Cardiac muscle cell (in vitro differentiated cells and primary cell): Measurements from ENCODE around the gene KIF26A. TPM values are rescaled to one million over a fixed set of nuclear protein-coding genes. Genes with fewer than 3 reads are reported as not detected.
A peak's percentile ranks its signal among the peaks of the same experiment; 100 is the strongest.

Experiments used
- DNase-seq, 2 donors: peaks; one replicate each; pipeline versions ENCODE4 v3.0.0 to v3.0.0-alpha.2; 2010 to 2017; ENCODE audit warnings: low read depth in 1 of 2, low spot score in 1 of 2
- H3K27ac ChIP-seq: fragments of 200-600 bp; sonication (generic); 2 replicates; pipeline ENCODE4 v1.5.1; 2016
- H3K27me3 ChIP-seq: fragments of 200-600 bp; sonication (generic); 2 replicates; pipeline ENCODE4 v1.6.0; 2016; ENCODE audit warnings: control low read depth
- H3K36me3 ChIP-seq: fragments of 200-600 bp; sonication (generic); 2 replicates; pipeline ENCODE4 v1.5.1; 2016; ENCODE audit warnings: control low read depth
- H3K4me1 ChIP-seq: fragments of 200-600 bp; sonication (generic); 2 replicates; pipeline ENCODE4 v1.8.1; 2017; ENCODE audit warnings: low read depth, mild to moderate bottlenecking, mixed run types
- H3K4me3 ChIP-seq: fragments of 200-600 bp; sonication (generic); 2 replicates; pipeline ENCODE4 v1.5.1; 2016; ENCODE audit warnings: mild to moderate bottlenecking
- H3K9me3 ChIP-seq: fragments of 200-600 bp; sonication (generic); 2 replicates; pipeline ENCODE4 v1.5.1; 2017; ENCODE audit warnings: low read depth, mild to moderate bottlenecking, control low read depth
- polyA plus RNA-seq: library from polyadenylated mRNA; unstranded; fragments of >200 nt; fragmentation: Nextera tagmentation; extraction: Ambion mirVana; gene quantifications from 2 replicates; pipeline ENCODE4 v1.2.1, GENCODE V29; 2016
- total RNA-seq: library from RNA; depleted of rRNA; stranded (reverse); fragments of >200 nt; gene quantifications from 2 replicates; pipeline ENCODE4 v1.2.3, GENCODE V29; 2016
- TF ChIP-seq, protein P1 (sequence below): IDR thresholded peaks from 2 replicates; pipeline ENCODE4 v1.5.1; 2012; ENCODE audit warnings: low read depth, mild to moderate bottlenecking, low read length

Gene KIF26A
- total and polyA plus RNA-seq, 2 experiments from 2014 or later, result 9.9 to 74.9 TPM

DNA sequence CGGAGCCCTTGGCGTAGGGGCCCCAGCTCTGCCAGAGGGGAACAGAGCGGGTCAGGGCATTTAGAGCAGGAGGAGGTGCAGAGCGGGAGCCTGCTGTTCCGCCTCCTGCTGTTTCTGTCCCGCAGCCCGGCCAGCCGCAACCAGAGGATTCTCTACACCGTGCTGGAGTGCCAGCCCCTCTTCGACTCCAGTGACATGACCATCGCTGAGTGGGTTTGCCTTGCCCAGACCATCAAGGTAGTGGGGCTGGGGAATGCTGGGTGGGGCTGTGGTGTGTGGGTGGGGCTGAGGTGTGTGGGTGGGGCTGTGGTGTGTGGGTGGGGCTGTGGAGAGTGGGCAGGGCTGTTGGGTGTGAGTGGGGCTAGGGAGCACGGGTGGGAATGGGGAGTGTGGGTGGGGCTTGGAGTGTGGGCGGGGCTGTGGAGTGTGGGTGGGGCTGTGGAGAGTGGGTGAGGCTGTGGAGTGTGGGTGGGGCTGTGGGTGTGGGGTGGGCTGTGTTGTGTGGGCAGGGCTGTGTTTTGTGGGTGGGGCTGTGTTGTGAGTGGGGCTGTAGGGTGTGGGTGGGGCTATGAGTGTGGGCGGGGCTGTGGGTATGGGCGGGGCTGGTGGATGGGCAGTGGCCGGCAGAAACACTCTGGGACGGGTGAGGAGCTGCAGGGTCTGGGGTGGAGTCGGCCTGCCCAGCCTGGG lies 44.9 kb upstream of the KIF26A start:
- no peaks in the 10 kb centered on the region for H3K27me3 ChIP-seq
- no peak for DNase-seq

DNA sequence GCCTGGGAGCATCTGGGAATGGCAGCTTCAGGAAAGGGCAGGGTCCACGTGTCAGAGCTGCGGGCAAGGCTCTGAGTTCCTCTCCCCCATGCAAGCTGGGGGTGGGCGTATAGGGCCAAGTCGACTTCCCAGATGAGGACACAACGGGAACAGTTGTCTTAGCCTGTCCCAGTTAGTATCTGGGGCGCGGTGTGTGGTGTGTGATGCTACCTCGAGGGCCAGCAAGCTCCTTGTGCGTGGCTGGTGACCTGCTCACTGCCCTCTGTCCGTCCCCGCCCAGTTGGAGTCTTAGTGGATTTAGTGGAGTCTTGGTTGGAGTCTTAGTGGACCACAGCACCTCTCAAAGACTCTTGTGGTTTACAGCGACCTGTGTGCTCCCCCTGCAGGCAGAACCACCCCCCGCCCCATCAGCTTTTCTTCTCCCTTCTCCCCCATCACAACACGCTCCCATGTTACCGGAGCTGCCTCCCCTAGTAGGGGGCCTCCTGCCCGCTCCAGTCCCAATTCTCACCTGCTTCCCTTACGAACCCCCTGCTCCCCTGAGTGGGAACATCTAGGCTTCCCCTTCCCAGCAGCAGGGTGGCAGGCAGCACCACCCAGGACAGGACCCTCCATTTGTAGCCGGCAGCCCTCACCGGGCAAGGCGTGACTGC lies 44.2 kb upstream of the KIF26A start:
- H3K4me1 ChIP-seq, result no peaks in the 10 kb centered on the region
- H3K27ac ChIP-seq, result no peak overlapping the region
- no peak overlapping the region for H3K4me3 ChIP-seq
- H3K36me3 ChIP-seq, result no peaks in the 10 kb centered on the region
- TF ChIP-seq, protein P1, sequence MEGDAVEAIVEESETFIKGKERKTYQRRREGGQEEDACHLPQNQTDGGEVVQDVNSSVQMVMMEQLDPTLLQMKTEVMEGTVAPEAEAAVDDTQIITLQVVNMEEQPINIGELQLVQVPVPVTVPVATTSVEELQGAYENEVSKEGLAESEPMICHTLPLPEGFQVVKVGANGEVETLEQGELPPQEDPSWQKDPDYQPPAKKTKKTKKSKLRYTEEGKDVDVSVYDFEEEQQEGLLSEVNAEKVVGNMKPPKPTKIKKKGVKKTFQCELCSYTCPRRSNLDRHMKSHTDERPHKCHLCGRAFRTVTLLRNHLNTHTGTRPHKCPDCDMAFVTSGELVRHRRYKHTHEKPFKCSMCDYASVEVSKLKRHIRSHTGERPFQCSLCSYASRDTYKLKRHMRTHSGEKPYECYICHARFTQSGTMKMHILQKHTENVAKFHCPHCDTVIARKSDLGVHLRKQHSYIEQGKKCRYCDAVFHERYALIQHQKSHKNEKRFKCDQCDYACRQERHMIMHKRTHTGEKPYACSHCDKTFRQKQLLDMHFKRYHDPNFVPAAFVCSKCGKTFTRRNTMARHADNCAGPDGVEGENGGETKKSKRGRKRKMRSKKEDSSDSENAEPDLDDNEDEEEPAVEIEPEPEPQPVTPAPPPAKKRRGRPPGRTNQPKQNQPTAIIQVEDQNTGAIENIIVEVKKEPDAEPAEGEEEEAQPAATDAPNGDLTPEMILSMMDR, result no peak
- no peak for DNase-seq
- no peaks in the 10 kb centered on the region for H3K9me3 ChIP-seq
- H3K27me3 ChIP-seq, result no peaks in the 10 kb centered on the region

More for the DNA sequence above, 44.9 kb upstream of the KIF26A start:
- H3K27ac ChIP-seq, result no peak overlapping the region
- H3K9me3 ChIP-seq, result no peaks in the 10 kb centered on the region
- TF ChIP-seq, protein P1, result no peak
- no peaks in the 10 kb centered on the region for H3K36me3 ChIP-seq
- no peaks in the 10 kb centered on the region for H3K4me1 ChIP-seq
- H3K4me3 ChIP-seq, result no peak overlapping the region

DNA sequence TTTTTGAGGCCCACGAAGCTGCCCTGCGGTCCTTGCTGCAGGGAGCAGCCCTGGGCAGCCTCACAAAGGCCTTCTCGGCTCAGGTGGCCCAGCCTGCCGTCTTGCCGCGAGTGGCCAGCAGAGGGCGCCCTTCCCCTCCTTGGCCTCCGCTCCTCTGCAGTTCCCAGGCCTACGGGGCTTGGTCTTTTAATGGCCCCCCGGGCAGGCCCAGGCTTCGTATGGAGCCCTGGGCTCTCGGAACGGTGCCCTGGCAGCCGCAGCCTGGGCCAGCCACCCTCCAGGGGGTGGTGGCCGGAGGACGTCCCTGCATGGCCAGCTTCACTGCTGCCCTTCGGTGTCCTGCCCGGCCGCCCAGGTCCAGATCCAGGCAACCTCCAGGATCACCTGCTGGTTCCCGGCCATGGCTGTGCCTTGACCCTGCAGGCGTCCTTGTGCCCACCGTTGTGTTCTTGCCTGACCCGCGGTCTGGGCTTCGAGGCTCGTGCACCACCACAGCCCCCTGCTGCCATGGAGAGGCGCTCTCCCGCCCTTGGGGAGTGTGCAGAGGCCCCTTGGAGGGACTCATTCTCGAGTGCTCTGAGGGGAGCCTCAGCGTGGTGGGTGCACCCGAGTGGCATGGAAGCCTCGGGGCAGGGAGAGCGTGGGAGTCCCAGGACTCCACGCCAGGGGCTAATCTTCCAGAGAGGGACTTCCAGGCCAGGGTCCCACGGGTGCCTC lies 43.5 kb upstream of the KIF26A start:
- H3K4me3 ChIP-seq, result no peak overlapping the region

DNA sequence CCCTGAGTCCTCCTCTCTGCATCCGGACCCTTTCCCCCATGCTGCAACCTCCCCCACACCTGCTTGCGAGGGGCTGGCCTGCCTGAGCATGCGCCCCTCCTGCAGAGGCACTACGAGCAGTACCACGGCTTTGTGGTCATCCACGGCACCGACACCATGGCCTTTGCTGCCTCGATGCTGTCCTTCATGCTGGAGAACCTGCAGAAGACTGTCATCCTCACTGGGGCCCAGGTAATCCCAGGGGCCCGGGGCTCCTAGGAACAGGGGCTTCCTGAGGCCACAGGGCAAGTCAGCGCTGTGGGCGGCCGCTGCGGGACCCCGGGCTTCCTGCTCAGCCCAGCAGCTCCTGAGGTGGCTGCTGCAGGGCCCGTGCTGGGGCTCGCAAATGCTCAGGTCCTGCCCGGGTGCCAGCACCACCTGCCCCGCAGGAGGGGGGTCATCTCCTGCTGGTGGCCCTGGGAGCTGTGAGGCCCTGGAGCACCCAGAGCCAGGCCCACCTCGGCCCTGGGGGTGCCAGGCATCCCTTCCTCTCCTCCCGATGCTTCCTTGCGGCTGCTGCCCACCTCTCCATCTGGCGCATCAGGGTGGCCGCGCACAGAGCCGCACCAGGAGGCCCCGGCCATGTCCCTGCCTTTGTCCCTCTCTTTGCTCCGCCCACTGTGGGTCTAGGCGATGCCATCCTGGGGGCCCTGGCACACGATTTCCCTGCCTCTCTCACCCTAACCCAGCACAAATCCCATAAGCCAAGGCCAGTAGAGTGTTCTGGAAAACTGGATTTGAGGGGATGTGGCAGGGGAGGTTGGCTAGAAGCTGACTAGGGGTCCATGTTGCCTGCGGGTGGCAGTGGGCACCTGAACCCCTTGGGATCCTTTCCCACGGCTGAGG lies 42.7 kb upstream of the KIF26A start:
- H3K27ac ChIP-seq, result no peak overlapping the region
- no peaks in the 10 kb centered on the region for H3K36me3 ChIP-seq
- H3K9me3 ChIP-seq, result no peaks in the 10 kb centered on the region
- DNase-seq, result no peak
- H3K4me1 ChIP-seq, result no peaks in the 10 kb centered on the region
- H3K4me3 ChIP-seq, result no peak overlapping the region
- no peaks in the 10 kb centered on the region for H3K27me3 ChIP-seq
- TF ChIP-seq, protein P1, result no peak

More for the DNA sequence above, 43.5 kb upstream of the KIF26A start:
- peak; percentile 59 to 74 for DNase-seq
- Histone ChIP-seq H3K27me3 (no peaks in the 10 kb centered on the region), H3K36me3 (no peaks in the 10 kb centered on the region), H3K27ac (no peak overlapping the region), H3K9me3 (no peaks in the 10 kb centered on the region), H3K4me1 (no peaks in the 10 kb centered on the region)
- TF ChIP-seq, protein P1, result peak; percentile 80

DNA sequence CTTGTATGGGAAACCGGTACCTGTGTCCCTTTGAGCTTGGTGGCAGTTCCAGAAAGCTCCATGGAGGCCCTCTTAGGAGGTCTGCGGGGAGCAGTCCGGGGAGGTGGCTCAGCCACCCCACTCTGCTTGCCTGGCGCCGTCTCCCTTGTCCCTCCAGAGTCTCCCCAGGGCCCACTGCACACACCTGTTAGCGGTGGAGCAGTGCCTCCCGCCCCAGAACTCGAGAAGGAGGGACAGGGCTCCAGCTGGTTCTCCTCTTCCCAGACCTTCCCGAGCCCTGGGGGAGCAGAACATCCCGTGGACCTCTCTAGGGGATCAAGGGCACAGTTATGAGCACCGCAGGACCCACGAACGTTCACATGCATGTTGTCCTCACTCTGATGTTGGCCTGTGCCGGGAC lies 42.1 kb upstream of the KIF26A start:
- no peak for DNase-seq
- Histone ChIP-seq H3K4me1 (no peaks in the 10 kb centered on the region), H3K4me3 (no peak overlapping the region), H3K36me3 (no peaks in the 10 kb centered on the region), H3K27me3 (no peaks in the 10 kb centered on the region), H3K27ac (no peak overlapping the region), H3K9me3 (no peaks in the 10 kb centered on the region)
- TF ChIP-seq, protein P1, result no peak
